ENCODE data around the gene EIF2S2.

EIF2S2 gene

GRCh38 chr20:34047010-34047687 lies 64.9 kb downstream of the EIF2S2 start:
- TF ChIP-seq CTCF (IDR thresholded peaks at IDR 0.05; ENCODE audit: low read depth, low read length) = no peak
- no peak overlapping the region for H3K4me3 ChIP-seq (ENCODE audit: low read depth, low read length)

GRCh38 chr20:34045930-34046725 lies 65.9 kb downstream of the EIF2S2 start:
- TF ChIP-seq CTCF (IDR thresholded peaks at IDR 0.05; ENCODE audit: low read depth, low read length) = no peak
- no peak overlapping the region for H3K4me3 ChIP-seq (ENCODE audit: low read depth, low read length)

- no peak overlapping the region for H3K4me3 ChIP-seq (ENCODE audit: low read depth, low read length)
- TF ChIP-seq CTCF (IDR thresholded peaks at IDR 0.05; ENCODE audit: low read depth, low read length) = no peak
Observed at GRCh38 chr20:34045294-34045693, 66.7 kb downstream of the EIF2S2 start.

- no peak for TF ChIP-seq CTCF (IDR thresholded peaks at IDR 0.05; ENCODE audit: low read depth, low read length)
- no peak overlapping the region for H3K4me3 ChIP-seq (ENCODE audit: low read depth, low read length)
Observed at GRCh38 chr20:34043025-34043424, 69.0 kb downstream of the EIF2S2 start.

- TF ChIP-seq CTCF (IDR thresholded peaks at IDR 0.05; ENCODE audit: low read depth, low read length) = no peak
- no peak overlapping the region for H3K4me3 ChIP-seq (ENCODE audit: low read depth, low read length)
Observed at GRCh38 chr20:34042262-34042661, 69.8 kb downstream of the EIF2S2 start.

GRCh38 chr20:34041226-34041625 lies 70.8 kb downstream of the EIF2S2 start:
- no peak overlapping the region for H3K4me3 ChIP-seq (ENCODE audit: low read depth, low read length)
- TF ChIP-seq CTCF (IDR thresholded peaks at IDR 0.05; ENCODE audit: low read depth, low read length) = no peak

GRCh38 chr20:34040300-34040995 lies 71.6 kb downstream of the EIF2S2 start:
- H3K4me3 ChIP-seq (ENCODE audit: low read depth, low read length) = no peak overlapping the region
- no peak for TF ChIP-seq CTCF (IDR thresholded peaks at IDR 0.05; ENCODE audit: low read depth, low read length)
